HG02885 (cell line): ENCODE measurements around the gene FZD7.

Experiments
- ATAC-seq: cut with Tn5 transposase; IDR thresholded peaks from one replicate; pipeline ENCODE4 v1.9.1; 2021; ENCODE audit warnings: mild to moderate bottlenecking; ENCODE audit not compliant: unreplicated experiment, poor library complexity

FZD7 gene

GRCh38 chr2:202061695-202062094 is 28.0 kb downstream of the FZD7 start:
- ATAC-seq: no peak

GRCh38 chr2:202064171-202064880 is 30.7 kb downstream of the FZD7 start:
- ATAC-seq: no peak

GRCh38 chr2:202064881-202065230 is 31.2 kb downstream of the FZD7 start:
- ATAC-seq: no peak

GRCh38 chr2:202065876-202066275 is 32.2 kb downstream of the FZD7 start:
- no peak for ATAC-seq

- ATAC-seq: no peak
Observed at GRCh38 chr2:202066875-202067274, 33.2 kb downstream of the FZD7 start.

GRCh38 chr2:202067589-202067988 is 33.9 kb downstream of the FZD7 start:
- no peak for ATAC-seq

GRCh38 chr2:202069170-202070067 is 35.8 kb downstream of the FZD7 start:
- ATAC-seq: no peak

GRCh38 chr2:202071107-202071506 is 37.5 kb downstream of the FZD7 start:
- ATAC-seq: no peak

GRCh38 chr2:202072226-202072625 is 38.6 kb downstream of the FZD7 start:
- ATAC-seq: no peak

- no peak for ATAC-seq
Observed at GRCh38 chr2:202072737-202073401, 39.2 kb downstream of the FZD7 start, which contains the start of gene KIAA2012. Gene KIAA2012, plus strand, starts transcription at chr2:202073255. Its CDS starts 373 bp downstream, at chr2:202073628.

- no peak for ATAC-seq
Observed at GRCh38 chr2:202074324-202074723, 40.7 kb downstream of the FZD7 start.

- ATAC-seq: no peak
Observed at GRCh38 chr2:202079310-202079709, 45.7 kb downstream of the FZD7 start.

GRCh38 chr2:202084265-202084664 is 50.6 kb downstream of the FZD7 start:
- no peak for ATAC-seq
